ENCODE data around the gene KRT222. TPM values are rescaled to one million over a fixed set of nuclear protein-coding genes. Genes with fewer than 3 reads are reported as not detected.

The KRT222 gene
- total and polyA plus RNA-seq, 2 of the 13 experiments (the other 11 are each of a cell fraction or from before 2014, with no cell fraction given): not detected

- TF ChIP-seq NPAS2 (CRISPR knock-in tag; IDR thresholded peaks at IDR 0.05; ENCODE audit: borderline replicate concordance): no peak
These were observed 56.9 kb downstream of the KRT222 start (continued) for GRCh38 chr17:40608061-40608581.

GRCh38 chr17:40607641-40608040 is 57.3 kb downstream of the KRT222 start:
- Histone ChIP-seq H3K9me3 (ENCODE audit: low read length) (no peaks in the 10 kb centered on the region), H2AFZ (ENCODE audit: low read length) (no peak overlapping the region), H3K9ac (ENCODE audit: insufficient read depth, low read depth, low read length) (no peak overlapping the region), H3K79me2 (ENCODE audit: insufficient read depth, low read length) (no peaks in the 10 kb centered on the region), H3K27ac (ENCODE audit: extremely low read length, insufficient read depth, low read length) (no peak overlapping the region), H3K4me3 (replicated peaks in 1 of 3; ENCODE audit: insufficient read depth in 1 of 3, low read depth in 2 of 3, low read length in 3 of 3) (no peak overlapping the region), H3K4me2 (ENCODE audit: low read depth, low read length) (no peak overlapping the region), H3K36me3 (replicated peaks in 1 of 2; ENCODE audit: control insufficient read depth in 1 of 2, insufficient read depth in 2 of 2, low read length in 2 of 2) (no peaks in the 10 kb centered on the region), H4K20me1 (ENCODE audit: insufficient read depth, low read length) (no peaks in the 10 kb centered on the region), H3K4me1 (ENCODE audit: insufficient read depth, low read length) (peaks cover 9% of the 10 kb centered on the region), H3K27me3 (ENCODE audit: control insufficient read depth in 1 of 2, insufficient read depth in 2 of 2, low read length in 2 of 2) (peaks cover 0 to 11% of the 10 kb centered on the region in 2 experiments; a peak in 3 of 5 replicates)
- in situ Hi-C loops (cut with HindIII; ENCODE audit: extremely low pct_ligation_motif_present, low pct_unique_long_range_greater_than_20kb) (no loop called here), intact Hi-C loops (cut with micrococcal nuclease; ENCODE audit: unreplicated experiment) (no loop called here)
- no peak for TF ChIP-seq ZMAT5 (CRISPR knock-in tag; IDR thresholded peaks at IDR 0.05; ENCODE audit: borderline replicate concordance, low read depth)
- no peak for TF ChIP-seq ZNF883 (CRISPR knock-in tag; IDR thresholded peaks at IDR 0.05; ENCODE audit: not compliant biosample characterization)
- no peak for TF ChIP-seq BCL6 (CRISPR knock-in tag; IDR thresholded peaks at IDR 0.05)
- TF ChIP-seq ZNF616 (CRISPR knock-in tag; IDR thresholded peaks at IDR 0.05; ENCODE audit: low read depth): no peak
- no peak for TF ChIP-seq ZNF496 (CRISPR knock-in tag; IDR thresholded peaks at IDR 0.05; ENCODE audit: insufficient replicate concordance)
- TF ChIP-seq NR1H2 (CRISPR knock-in tag; IDR thresholded peaks at IDR 0.05; ENCODE audit: borderline replicate concordance, low read depth): no peak
- TF ChIP-seq RBFOX2 (IDR thresholded peaks at IDR 0.05; ENCODE audit: low read depth, low read length): no peak
- no peak for TF ChIP-seq ZMYM4 (CRISPR knock-in tag; IDR thresholded peaks at IDR 0.05)
- TF ChIP-seq ZFP82 (CRISPR knock-in tag; IDR thresholded peaks at IDR 0.05; ENCODE audit: borderline replicate concordance): no peak
- TF ChIP-seq KLF15 (CRISPR knock-in tag; IDR thresholded peaks at IDR 0.05; ENCODE audit: borderline replicate concordance): no peak
- no peak for TF ChIP-seq ZNF800 (CRISPR knock-in tag; IDR thresholded peaks at IDR 0.05)
- no peak for TF ChIP-seq NKX3-1 (CRISPR knock-in tag; IDR thresholded peaks at IDR 0.05)
- no peak for TF ChIP-seq DPF2 (CRISPR knock-in tag; IDR thresholded peaks at IDR 0.05; ENCODE audit: borderline replicate concordance, low read depth)
- FAIRE-seq (no peak), DNase-seq (ENCODE audit: low spot score) (no peak), ATAC-seq (no peak)
- BruUV-seq (replicated peaks): no TSS peak
- CTCF ChIA-PET (ENCODE audit: low intra/inter-chr PET ratio, low total read pairs): no interaction called here
- POLR2A ChIA-PET: no interaction called here
- WGBS (ENCODE audit: low lambda C conversion rate): 66% methylated on average over 5 of the region's 5 CpGs

Data from HepG2 (cell line).